LNCAP (cell line): ENCODE results near the gene PRDM16.

Experiments used
- TF ChIP-seq, protein P1 (sequence below): fragments of 450-650 bp; IDR thresholded peaks from 2 replicates; pipeline ENCODE4 v1.5.1; 2017; ENCODE audit warnings: mild to moderate bottlenecking

The PRDM16 gene

GRCh38 chr1:3112526-3112925 lies 43.5 kb downstream of the PRDM16 start:
- TF ChIP-seq, protein P1, sequence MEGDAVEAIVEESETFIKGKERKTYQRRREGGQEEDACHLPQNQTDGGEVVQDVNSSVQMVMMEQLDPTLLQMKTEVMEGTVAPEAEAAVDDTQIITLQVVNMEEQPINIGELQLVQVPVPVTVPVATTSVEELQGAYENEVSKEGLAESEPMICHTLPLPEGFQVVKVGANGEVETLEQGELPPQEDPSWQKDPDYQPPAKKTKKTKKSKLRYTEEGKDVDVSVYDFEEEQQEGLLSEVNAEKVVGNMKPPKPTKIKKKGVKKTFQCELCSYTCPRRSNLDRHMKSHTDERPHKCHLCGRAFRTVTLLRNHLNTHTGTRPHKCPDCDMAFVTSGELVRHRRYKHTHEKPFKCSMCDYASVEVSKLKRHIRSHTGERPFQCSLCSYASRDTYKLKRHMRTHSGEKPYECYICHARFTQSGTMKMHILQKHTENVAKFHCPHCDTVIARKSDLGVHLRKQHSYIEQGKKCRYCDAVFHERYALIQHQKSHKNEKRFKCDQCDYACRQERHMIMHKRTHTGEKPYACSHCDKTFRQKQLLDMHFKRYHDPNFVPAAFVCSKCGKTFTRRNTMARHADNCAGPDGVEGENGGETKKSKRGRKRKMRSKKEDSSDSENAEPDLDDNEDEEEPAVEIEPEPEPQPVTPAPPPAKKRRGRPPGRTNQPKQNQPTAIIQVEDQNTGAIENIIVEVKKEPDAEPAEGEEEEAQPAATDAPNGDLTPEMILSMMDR, result no peak

DNA sequence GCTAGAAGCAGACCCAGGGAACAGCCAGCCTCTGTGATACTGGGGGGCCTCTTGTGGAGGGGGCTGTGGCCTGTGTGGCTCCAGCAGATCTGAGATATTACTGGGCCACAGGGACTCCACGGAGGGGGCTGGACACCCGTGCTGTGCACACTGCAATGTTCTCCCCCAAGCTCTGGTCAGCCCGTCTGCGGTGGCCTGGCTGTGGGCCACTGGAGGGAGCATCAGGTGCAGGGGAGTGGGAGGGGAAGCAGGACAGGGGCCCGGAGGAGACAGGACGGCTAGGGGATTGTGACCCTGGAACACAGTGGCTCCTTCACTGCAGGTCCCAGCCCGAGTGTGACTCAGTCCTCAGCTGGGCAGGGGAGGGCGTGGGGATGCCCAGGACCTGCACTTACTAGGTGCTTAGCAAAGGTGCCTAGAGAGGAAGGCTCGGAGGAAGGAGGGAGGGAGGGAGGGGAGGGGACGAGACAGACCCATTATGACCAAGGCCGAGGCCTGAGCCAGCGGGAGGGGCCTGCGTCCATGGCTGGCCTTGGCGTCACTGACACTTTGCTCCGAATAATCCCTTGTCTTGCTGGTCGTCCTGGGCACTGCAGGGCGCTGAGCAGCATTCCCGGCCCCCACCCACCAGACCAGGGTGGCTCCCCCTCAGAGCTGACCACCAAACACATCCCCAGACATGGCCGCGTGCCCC lies 44.2 kb downstream of the PRDM16 start:
- TF ChIP-seq, protein P1, result no peak

DNA sequence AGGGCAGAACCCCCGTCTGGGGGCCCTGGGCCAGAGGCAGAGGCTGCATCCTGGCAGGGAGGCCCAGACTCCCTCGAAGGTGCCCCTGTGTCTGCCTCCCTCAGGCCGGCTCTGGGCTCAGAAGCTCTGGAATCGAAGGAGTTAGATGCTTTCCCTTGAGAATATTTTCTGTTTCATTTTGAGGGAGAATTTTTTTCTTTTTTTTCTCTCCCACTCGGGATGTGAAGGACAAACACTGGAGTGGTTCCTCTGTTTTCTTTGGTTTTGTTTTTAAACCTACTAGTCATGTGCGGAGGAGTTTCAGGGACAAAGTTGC lies 44.7 kb downstream of the PRDM16 start:
- TF ChIP-seq, protein P1, result no peak

DNA sequence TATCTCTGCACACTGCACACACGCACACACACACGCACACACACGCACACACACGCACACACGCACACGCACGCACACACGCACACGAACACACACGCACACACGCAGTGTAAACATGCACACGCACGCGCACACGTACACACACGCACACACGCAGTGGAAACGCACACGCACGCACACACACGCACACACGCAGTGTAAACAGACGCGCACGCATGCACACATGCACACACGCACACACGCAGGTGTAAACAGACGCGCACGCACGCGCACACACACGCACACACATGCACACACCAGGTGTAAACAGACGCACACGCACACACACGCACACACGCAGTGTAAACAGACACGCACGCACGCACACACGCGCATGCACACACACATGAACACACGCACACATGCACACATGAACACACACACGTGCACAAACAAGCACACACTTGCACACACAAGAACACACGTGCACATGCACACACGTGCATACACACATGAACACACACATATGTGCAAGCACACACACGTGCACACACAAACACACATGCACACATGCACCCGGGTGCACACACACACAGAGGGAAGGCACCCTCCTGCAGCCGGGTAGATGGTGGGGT lies 45.2 kb downstream of the PRDM16 start:
- TF ChIP-seq, protein P1, result no peak

DNA sequence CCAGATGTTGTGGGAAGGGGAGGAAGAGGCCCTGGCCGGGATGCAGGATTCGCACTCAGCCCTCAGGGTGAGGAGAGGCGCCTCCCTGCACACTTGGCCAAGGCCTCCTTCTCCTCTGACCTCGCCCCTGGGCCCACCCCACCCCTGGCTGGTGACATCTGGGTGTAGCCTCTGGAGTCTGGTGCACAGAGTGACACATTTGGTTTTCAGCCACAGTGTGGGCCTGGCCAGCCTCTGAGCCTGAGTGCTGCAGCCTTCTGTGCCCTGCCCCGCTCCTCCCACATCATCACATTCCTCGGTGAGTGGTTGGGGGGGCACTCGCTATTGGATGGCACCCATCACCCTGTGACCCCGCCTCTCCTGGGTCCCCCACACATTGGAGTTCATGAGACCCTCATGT lies 45.8 kb downstream of the PRDM16 start:
- TF ChIP-seq, protein P1, result no peak

- TF ChIP-seq, protein P1, result no peak
Measured at GRCh38 chr1:3115275-3116149, 46.5 kb downstream of the PRDM16 start.

DNA sequence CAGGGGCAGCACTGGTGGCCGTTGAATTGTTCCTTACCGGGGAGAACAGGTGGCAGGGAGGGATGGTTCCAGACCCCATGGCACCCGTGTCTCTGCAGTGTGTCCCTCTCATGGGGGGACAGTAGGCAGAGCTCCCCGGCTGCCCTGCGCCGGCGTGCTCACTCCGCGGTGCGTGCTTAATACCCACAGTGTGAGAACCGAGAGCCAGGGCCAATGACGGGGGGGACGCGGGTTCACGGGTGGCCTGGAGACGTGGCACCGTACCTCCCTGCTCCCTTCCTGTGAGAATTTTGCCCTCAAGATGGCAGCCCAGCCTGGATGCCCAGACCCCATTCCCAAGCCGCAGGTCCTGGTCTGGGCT lies 47.1 kb downstream of the PRDM16 start:
- TF ChIP-seq, protein P1, result no peak
